AG20443 (cell line): Measurements from ENCODE around the gene MTMR12.
A peak's percentile ranks its signal among the peaks of the same experiment; 100 is the strongest.
"Not testable (repeated sequence)": the region's sequence is repeated elsewhere in the genome, so short reads cannot be mapped to it uniquely, and the experiment has no call there.

Source experiments
- DNase-seq: peaks from one replicate; pipeline ENCODE4 v3.0.0; 2012; ENCODE audit warnings: low spot score, mixed read lengths

MTMR12 gene

DNA sequence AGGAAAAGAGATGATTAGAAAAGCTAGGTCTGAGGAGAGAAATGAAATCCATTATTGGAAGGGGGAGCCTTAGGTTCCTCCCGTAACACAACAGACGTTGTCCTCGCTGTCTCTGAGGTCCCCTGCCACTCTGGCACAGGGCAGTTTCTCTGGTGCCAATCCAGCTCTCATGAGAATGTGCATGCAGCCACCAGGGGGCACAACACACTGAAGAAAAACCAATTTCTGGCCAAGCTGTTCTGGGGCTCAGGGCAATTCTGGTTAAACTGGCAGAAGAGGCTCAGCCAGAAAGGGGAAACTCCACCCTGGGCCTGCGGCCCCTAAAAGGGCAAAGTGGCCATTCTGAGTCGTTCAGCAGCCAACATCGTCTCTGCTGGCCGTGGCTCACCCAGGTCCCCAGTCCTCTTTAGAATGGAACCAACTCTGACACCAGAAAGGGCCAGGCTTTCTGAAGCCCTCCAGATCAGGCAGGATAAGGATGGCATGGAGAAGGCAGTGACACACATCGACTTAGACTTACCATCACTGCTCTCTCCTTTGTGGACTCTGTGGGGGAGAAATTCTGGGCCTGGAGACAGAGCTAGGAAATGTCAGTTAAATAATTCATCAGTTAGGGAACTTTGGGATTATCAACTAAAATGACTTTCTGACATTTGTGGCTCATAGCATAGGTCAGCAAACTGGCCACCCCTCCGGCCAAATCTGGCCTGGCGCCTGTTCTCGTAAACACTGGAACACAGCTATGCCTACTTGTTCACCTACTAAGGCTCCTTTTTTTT is 80.1 kb downstream of the MTMR12 start:
- peak; percentile 85 for DNase-seq

DNA sequence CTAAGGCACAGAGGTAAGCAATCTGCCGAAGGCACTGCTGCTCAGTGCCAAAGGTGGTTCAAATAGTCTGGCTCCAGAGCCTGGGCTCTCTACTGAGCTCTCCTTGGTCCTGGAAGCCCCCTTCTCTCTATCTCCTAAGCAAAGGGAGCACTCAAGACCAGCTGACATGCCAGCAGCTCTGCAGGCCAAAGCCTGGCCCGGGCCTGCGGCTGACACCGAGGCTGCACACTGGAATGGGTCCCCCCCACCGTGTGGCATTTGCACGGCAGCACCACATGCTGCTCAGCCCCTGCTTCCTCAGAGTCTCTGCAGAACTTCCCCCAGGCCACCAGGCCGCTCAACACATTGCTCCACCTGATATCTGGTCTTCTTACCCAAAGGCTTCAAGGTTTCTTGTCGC is 80.8 kb downstream of the MTMR12 start:
- DNase-seq = no peak

DNA sequence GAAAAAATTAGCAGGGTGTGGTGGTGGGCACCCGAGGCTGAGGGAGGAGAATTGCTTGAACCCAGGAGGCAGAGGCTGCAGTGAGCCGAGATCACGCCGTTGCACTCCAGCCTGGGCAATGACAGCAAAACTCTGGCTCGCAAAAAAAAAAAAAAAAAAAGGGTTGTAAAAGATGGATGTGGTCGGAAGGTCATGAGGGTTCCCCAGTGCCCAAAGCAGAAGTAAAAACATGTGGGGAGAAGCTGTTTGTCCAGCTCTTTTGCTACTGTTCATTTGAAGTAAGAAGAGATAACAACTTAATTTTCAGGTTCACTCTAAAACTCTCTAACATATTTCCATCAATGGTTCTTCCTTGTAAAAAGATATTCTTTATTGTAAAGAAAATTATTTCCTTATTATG is 81.5 kb downstream of the MTMR12 start:
- DNase-seq = no peak

DNA sequence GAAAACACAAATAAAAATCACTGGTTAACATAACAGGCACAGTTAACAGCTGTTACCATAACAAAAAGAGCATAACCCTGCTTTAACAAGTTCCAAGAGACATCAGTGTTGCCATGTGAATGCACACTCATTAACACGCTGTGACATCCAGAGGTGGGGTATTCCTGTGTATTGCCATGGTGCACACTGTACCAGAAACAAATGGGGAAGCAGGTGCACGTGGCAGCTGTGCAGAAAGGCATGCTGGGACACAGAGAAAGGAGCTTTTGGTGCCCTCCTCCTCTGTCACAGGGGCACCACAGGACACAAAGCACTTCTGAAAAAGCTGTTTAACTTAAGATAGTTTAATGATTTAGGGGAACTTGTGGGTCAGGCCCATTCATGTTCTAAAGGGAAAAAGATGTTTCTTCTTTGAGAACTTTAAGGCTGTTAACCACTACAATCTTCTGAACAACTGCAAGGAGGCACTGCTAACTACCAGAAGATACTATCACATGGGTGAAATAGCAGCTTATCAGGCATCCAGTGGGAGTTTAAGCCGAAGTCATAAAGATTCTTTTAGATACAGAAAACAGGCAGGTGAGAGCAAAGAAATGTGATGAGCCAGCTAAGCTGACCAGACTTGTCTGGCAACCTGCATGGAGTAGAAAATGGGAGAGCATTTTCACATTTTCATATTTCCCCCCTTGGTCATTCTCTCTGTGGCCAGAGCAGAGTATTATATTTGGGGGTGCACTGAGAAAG is 82.2 kb downstream of the MTMR12 start:
- DNase-seq = no peak

DNA sequence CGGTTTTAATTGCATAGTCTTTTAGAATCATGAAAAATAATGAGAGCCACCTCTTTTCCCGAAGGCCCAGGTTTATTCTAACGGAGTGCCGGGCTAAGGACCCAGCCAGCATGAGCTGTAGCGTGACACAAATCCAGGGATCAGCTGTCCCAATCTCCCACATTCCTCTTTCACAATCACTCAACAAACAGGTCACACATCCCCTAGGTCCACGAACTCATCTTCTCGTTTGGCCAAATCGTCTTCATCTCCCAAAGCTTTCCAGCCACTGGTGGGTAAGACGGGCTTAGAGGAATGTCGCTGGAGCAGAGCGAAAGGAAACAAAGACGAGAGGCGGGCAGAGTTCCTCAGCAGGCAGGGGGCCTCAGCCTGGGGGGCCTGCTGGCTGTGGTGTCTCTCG is 83.2 kb downstream of the MTMR12 start:
- DNase-seq = no peak

DNA sequence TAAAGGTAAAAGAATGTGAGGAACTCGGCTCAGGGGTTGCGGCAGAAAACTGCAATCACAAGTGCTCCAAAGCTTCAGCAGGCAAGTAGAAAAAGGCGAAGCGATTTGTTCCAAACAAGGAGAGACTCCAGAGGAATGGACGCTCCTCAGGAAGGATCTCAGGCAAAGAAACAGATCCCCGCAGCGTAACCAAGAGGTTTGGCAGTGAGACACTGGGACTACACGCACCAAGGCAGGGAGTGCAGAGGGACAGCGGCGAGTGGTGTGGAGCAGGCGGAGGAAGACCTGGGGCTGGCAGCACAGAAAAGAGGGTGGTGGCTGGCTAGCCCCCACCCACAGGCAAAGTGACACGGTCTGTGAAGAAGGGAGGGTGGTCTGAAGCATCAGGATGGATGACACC is 83.9 kb downstream of the MTMR12 start:
- no peak for DNase-seq

DNA sequence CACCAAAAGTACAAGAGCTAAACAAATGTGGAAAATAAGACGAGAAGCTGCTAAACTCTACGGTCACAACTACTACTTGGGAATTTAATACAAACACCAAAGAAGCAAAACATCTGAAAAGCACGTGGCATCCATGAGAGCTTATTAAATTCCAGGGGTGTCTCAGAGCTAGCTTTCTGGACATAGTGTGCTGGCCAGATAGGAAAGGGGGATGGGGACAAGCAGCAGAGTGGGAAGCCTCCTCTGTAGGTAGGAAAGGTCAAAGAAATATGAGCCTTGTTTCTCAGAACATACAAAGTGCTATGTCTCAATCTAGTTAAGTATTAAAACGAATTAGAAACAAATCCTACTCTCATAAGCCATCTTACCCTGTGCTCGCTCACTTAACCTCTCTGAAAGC is 87.3 kb downstream of the MTMR12 start:
- DNase-seq = peak; percentile 51

DNA sequence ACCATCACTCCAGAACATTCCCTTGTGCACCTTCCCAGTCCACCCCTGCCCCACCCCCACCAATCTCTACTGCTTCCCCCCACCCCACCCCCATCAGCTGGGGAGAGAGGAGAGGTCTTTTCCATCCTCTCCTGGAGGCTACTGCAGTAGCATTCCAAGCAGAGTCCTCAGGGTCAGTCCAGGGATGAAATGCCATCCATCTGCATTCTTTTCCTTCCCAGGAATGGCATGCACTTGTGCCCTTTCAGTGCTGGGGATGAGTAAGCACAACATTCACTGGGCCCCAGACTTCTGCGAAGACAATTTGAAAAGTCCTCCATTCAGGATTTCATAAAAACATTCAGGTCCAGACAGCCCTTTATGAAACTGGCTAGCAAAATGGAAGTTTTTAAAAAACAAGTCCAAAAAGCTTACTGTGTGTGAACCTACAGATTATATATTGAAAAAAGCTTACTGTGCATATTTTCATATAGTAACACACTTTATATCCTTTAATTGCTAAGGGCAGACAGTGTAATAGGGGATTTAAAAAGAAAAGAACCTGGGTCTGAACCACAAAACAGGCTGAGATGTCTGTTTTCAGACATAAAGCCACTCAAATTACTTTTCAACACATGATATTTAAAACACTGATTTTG is 88.6 kb downstream of the MTMR12 start:
- DNase-seq = peak; percentile 86

DNA sequence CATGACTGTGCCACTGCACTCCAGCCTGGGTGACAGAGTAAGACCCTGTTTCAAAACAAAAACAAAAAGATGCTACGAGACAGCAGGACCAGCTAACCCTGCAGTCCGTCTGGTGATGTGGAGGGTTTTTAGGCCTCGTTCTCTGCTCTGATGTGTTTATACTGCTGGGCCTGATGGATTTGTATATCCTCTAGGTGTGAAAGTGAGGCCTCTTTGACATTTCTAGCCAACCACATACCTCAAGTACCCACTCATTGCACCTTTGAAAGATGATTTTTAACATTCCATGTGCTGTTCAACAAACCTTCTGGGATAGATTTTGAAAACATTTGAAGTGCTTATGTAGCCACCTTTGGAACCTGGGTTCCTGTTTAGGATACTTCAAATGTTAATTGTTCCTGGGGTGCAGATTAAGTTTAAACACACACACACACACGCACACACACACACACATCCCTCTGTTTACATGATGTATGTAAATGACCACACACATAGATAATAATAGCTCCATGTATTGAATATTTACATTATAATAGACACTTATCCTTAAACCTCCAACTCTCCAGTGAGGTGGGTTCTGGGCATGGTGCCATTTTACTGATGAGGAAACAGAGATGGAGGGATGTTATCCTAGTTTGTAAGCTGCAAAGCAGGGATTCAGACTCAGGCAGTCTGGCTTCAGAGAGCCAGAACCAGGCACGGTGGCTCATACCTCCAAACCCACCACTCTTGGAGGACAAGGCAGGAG is 89.8 kb downstream of the MTMR12 start:
- no peak for DNase-seq

DNA sequence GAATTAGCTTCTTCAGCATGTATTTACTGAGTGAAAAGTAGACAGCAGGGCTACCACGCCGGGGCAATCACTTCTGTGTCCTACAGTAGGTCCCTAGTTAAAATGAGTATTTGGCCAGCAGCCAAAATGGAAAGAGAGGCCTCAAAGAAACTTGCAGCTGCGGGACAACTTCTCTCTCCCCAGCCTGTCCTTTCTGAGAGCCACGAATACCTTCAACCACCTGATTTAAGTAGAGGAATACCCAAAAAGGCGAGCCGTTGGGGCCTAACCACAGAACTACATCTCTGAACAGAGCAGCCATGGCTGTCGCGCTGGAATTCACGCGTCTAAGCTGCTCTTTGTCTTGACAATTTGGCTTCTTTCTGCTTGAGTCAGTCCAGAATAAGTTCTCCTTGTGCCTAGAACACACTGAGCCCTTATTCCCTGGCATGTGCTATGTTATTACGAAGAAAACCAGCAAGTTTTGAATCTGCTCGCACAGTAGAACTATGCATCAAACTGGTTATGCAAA is 94.8 kb downstream of the MTMR12 start:
- no peak for DNase-seq

DNA sequence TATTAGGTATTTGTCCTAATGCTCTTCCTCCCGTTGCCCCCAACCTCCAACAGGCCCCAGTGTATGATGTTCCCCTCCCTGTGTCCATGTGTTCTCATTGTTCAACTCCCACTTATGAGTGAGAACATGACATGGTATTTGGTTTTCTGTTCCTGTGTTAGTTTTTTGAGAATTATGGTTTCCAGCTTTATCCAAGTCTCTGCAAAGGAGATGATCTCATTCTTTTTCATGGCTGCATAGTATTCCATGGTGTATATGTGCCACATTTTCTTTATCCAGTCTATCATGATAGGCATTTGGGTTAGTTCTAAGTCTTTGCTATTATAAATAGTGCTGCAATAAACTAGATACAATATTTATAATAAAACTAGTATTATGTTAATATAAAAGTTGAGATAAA is 98.4 kb downstream of the MTMR12 start:
- not testable (repeated sequence) for DNase-seq

DNA sequence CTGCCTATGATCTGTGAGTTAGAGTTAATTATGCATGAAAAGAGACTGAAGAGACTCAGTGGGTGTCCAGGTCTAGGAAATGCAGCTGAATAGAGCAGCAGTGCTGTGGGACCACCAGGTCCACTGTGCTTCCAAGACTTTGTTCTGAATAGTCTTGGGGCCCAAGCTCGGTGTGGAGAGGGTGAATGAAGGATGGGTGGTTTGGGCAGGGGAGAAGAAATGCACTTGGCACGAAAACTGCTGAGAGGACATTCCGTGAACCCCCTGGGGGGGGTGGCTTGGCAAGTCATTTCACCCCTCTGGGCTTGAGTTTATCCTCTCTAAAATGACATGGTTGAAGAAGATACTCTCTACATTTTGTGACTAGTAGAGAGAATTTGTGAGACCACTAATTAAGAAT is 102.6 kb downstream of the MTMR12 start:
- DNase-seq = no peak

DNA sequence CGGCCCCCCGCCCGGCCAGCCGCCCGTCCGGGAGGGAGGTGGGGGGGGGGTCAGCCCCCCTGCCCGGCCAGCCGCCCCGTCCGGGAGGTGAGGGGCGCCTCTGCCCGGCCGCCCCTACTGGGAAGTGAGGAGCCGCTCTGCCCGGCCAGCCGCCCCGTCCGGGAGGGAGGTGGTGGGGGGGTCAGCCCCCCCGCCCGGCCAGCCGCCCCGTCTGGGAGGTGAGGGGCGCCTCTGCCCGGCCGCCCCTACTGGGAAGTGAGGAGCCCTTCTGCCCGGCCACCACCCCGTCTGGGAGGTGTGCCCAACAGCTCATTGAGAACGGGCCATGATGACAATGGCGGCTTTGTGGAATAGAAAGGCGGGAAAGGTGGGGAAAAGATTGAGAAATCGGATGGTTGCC is 103.9 kb downstream of the MTMR12 start:
- not testable (repeated sequence) for DNase-seq

DNA sequence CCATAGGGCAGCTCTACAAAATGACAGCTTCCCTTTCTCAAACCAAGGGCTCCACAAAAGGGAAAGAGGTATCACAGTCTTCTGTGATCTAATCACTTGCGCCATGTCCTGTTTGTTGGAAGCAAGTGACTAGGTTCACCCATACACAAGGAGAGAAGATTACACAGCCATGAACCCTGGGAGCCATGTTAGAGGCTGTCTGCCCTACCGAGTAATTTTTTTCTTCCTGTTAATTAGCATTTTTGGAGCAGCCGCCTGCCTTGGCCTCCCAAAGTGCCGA is 105.4 kb downstream of the MTMR12 start:
- no peak for DNase-seq

DNA sequence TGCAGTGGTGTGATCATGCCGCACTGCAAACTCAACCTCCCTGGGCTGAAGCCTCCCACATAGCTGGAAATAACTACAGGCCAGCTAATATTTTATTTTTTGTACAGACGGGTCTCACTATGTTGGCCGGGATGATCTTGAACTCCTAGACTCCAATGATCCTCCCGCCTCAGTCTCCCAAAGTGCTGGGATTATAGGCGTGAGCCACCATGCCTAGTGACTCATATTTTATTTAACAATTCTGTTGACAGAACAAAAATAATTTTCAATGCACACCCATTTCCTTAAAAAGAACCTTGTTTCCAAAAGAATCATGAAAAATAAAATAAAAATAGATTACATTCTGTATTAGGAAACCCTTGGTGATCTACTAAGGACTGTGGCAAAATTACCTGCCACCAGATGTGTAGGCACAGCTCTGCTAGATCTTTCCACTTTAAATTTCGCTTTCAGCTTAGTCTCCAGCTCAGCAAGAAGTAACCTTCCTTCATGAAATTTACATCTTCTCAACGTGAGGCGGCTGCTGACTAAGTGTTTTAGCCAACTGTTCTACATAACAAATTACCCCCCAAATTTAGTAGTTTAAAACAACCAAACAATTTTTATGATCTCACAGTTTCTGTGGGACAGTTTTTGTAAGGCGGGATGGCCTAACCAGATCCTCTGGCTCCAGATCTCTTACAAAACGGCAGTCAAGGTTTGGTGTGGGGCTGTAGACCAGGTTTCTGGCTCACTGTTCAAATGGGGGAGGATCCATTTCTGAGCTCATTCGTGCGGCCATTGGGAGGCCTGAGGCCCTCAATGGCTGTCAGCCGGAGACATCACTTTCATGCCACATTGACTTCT is 106.0 kb downstream of the MTMR12 start:
- no peak for DNase-seq

DNA sequence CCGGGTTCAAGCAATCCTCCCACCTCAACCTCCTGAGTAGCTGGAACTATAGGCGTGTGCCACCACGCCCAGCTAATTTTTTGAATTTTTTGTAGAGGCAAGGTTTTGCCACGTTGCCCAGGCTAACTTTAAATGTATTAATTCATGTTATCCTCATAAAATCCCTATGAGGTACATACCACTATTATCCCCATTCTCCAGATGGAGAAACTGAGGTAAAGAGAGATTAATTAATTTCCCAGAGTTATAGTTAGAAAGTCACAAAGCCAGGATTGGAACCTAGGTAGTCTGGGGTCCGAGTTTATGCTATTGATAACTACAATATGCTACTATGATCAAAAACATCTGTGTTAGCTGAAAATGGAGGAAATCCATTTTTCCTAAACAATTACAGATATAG is 106.7 kb downstream of the MTMR12 start:
- DNase-seq = no peak

DNA sequence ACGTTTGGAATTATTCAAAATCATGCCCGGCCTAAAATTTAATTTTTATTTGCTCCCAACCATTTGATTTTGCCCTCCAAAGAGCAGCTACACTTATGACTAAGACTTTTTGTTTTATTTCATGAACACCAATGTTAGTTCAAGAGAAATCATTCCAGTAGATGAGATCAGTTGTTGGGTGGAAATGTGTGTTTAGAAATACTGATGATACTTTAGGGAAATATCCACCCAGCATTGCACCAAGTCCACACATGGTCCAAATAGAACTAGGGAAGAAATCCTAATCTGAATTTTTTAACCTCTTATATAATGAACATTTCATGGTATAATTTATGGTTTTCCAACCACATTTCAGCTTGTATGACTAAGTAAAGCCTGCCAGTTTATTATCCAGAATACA is 110.3 kb downstream of the MTMR12 start:
- DNase-seq = peak; percentile 72

DNA sequence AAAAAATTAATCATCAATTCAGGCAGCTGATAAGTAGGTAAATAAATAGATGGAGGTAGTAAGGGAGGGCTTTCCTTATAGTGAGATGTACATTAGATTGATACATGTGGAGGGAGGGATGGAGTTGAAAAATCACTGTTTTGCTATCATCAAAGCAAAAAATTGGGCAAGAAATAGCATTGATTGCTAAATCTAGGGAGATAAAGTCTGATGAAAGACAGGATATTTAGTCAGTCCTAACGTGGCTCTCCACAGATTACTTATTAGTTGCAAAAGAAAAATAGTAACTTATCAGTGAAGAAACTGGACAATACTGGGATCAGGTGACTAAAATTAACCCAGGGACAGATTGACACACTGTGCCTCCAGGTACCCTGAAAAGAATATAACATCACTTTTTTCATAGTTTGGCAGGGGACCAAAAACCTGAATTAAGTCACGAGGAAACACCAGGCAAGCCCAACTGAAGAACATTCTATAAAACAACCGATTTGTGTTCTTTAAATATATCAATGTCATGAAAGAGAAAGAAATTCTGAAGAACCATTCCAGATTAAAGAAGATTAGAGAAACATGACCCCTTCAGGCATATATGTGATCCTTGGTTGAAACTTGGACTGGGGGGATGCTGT is 111.5 kb downstream of the MTMR12 start:
- no peak for DNase-seq

DNA sequence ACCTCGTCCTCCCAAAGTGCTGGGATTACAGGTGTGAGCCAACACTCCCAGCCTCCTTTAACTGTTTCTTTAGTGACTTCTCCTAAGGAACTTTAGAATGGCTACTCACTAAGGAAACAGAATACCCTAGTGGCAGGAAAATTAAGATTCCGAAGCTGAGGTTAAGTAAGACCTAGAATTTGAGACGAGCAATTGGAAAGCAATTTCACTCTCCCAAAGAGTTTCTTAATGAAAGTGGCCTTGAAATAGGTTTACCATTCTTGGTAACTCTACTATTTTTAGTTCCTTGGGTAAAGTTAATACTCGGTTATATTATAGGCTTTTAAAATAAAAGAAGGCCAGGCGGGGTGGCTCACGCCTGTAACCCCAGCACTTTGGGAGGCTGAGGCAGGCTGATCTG is 115.7 kb downstream of the MTMR12 start:
- DNase-seq = no peak

DNA sequence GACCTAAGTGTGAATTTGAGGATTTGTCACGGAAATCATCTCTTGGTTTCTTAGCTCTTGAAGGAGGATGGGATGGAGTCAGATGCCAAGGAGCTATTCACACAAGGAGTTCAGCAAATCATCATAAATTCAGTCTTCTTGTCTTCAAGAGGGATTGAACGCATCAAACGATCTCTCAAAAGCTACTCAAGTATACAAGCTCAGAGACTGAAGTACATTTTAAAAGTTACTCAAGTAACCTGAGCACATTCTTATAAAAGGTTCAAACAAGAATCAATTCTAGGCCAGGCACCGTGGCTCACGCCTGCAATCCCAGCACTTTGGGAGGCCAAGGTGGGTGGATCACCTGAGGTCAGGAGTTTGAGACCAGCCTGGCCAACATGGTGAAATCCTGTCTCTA is 117.5 kb downstream of the MTMR12 start:
- DNase-seq = no peak

DNA sequence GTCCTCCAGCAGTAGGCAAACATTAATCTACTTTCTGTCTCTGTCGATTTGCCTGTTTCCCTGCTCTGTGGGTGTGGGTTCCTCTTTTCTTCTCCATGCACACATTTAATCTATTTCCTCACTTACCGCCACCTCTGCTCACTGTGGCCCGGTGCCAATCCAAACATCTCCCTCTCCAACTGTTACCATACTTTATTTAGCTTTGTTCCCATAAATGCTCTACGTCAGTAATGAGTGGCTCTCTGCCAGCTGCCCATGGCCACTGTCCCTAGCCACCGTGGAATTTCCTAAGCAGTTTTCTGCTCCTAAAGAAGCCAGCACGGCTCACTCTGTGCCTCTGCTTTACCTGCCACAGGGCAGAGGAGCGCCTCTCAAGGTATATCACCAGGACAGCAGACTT is 119.1 kb downstream of the MTMR12 start:
- peak; percentile 35 for DNase-seq
